Right cardiac atrium (tissue), 5 donors: Measurements from ENCODE around the gene TIAM1. TPM values are rescaled to one million over a fixed set of nuclear protein-coding genes. Genes with fewer than 3 reads are reported as not detected.
A peak's percentile ranks its signal among the peaks of the same experiment; 100 is the strongest.

ENCODE experiments used
- ATAC-seq, 2 donors: fragments of 200-7000 bp; cut with Tn5 transposase; one replicate each; pipeline versions ENCODE4 v1.8.0 to v1.9.1; 2020; ENCODE audit warnings: moderate library complexity in 2 of 2, mild to moderate bottlenecking in 1 of 2
- DNase-seq, 3 donors: peaks; one replicate each; pipeline ENCODE4 v3.0.0-alpha.2; 2020
- H3K27ac ChIP-seq: one replicate; pipeline ENCODE4 v1.5.1; 2013; ENCODE audit warnings: mild to moderate bottlenecking, low read length, control low read depth, moderate library complexity
- H3K27me3 ChIP-seq: one replicate; pipeline ENCODE4 v1.6.1; 2013; ENCODE audit not compliant: control insufficient read depth, insufficient read depth
- H3K4me1 ChIP-seq: one replicate; pipeline ENCODE4 v1.6.1; 2013; ENCODE audit warnings: low read length; ENCODE audit not compliant: control insufficient read depth, insufficient read depth
- H3K4me3 ChIP-seq: one replicate; pipeline ENCODE4 v1.5.1; 2013; ENCODE audit warnings: low read length, control low read depth
- H3K9me3 ChIP-seq: one replicate; pipeline ENCODE4 v1.6.1; 2013; ENCODE audit warnings: low read length; ENCODE audit not compliant: control insufficient read depth
- WGBS: extraction: QIAGEN DNeasy Blood & Tissue Kit; methylation state at CpG from one replicate; pipeline ENCODE4 v1.1.7; 2013; 5-methylcytosine and 5-hydroxymethylcytosine counted together
- intact Hi-C, 4 donors: fragments of 100-400 bp; cut with DNase I; formaldehyde crosslinking; loops; one replicate each; pipeline versions ENCODE4 v1.11.0 to v1.14.0; 2022 to 2023
- polyA plus RNA-seq: library from polyadenylated mRNA; stranded (reverse); fragments of 200-250 nt; gene quantifications from one replicate; pipeline ENCODE4 v1.2.3, GENCODE V29; 2013
- total RNA-seq, 4 donors: library from RNA; stranded (reverse); fragmentation: NEBNext Ultra II Directional; extraction: Animal tissue kit (Norgen Biotek cat#: 25700); gene quantifications; one replicate each; pipeline ENCODE4 v1.2.1, GENCODE V29; 2021
- donor health status: healthy with polysubstance abuse.
- donor health status: DM: no; HTN: yes; CAD: no.
- donor health status: DM: no; HTN: no; CAD: no.
- donor health status: DM: no; HTN: yes; CAD: no; lungs with severe emphysema.
- donor health status: DM: yes; HTN: yes; CAD: no.

Gene TIAM1
- total and polyA plus RNA-seq, 5 donors, result 3.9 to 13.9 (median 8.6) TPM

GRCh38 chr21:31370893-31371544, 27.0 kb upstream of the TIAM1 start:
- DNase-seq (peak; percentile 57 to 87 (median 76)), ATAC-seq (peak; percentile 89 to 94)
- no peaks in the 10 kb centered on the region for H3K9me3 ChIP-seq
- 41% methylated on average over 5 of the region's 5 CpGs for WGBS
- intact Hi-C loops, result no loop called here
- H3K27me3 ChIP-seq, result no peaks in the 10 kb centered on the region
- no peak overlapping the region for H3K4me3 ChIP-seq
- H3K27ac ChIP-seq, result peak overlapping the region; percentile 85
- peaks cover 1% of the 10 kb centered on the region for H3K4me1 ChIP-seq

- ATAC-seq (no peak), DNase-seq (no peak)
- Histone ChIP-seq H3K27ac (peak overlapping the region; percentile 85), H3K9me3 (no peaks in the 10 kb centered on the region), H3K27me3 (no peaks in the 10 kb centered on the region), H3K4me1 (peaks cover 1% of the 10 kb centered on the region), H3K4me3 (no peak overlapping the region)
- intact Hi-C loops, result no loop called here
- 65% methylated on average over 4 of the region's 4 CpGs for WGBS
These were observed 26.3 kb upstream of the TIAM1 start for GRCh38 chr21:31370281-31370892.

GRCh38 chr21:31368361-31368760, 24.3 kb upstream of the TIAM1 start:
- ATAC-seq (no peak), DNase-seq (no peak)
- 64% methylated on average over 7 of the region's 7 CpGs for WGBS
- H3K27me3 ChIP-seq, result no peaks in the 10 kb centered on the region
- H3K27ac ChIP-seq, result no peak overlapping the region
- intact Hi-C loops, result no loop called here
- H3K4me1 ChIP-seq, result no peaks in the 10 kb centered on the region
- no peak overlapping the region for H3K4me3 ChIP-seq
- H3K9me3 ChIP-seq, result no peaks in the 10 kb centered on the region

GRCh38 chr21:31367801-31368200, 23.7 kb upstream of the TIAM1 start:
- H3K4me3 ChIP-seq, result no peak overlapping the region
- H3K4me1 ChIP-seq, result no peaks in the 10 kb centered on the region
- H3K27me3 ChIP-seq, result no peaks in the 10 kb centered on the region
- ATAC-seq (no peak), DNase-seq (no peak)
- no peak overlapping the region for H3K27ac ChIP-seq
- 92% methylated on average over 2 of the region's 2 CpGs for WGBS
- no peaks in the 10 kb centered on the region for H3K9me3 ChIP-seq
- intact Hi-C loops, result no loop called here

- WGBS, result 63% methylated on average over 2 of the region's 2 CpGs
- H3K27ac ChIP-seq, result no peak overlapping the region
- no peak overlapping the region for H3K4me3 ChIP-seq
- H3K4me1 ChIP-seq, result no peaks in the 10 kb centered on the region
- no peak for ATAC-seq
- H3K9me3 ChIP-seq, result no peaks in the 10 kb centered on the region
- intact Hi-C loops, result no loop called here
- DNase-seq, result no peak
- no peaks in the 10 kb centered on the region for H3K27me3 ChIP-seq
These were observed 22.8 kb upstream of the TIAM1 start for GRCh38 chr21:31366825-31367224.

GRCh38 chr21:31364253-31364945, 20.3 kb upstream of the TIAM1 start:
- WGBS, result 88% methylated on average over 4 of the region's 4 CpGs
- intact Hi-C loops, result no loop called here

GRCh38 chr21:31363720-31364119, 19.7 kb upstream of the TIAM1 start:
- 48% methylated on average over 1 of the region's 1 CpG for WGBS
- Histone ChIP-seq H3K27ac (no peak overlapping the region), H3K9me3 (no peaks in the 10 kb centered on the region), H3K4me1 (no peaks in the 10 kb centered on the region), H3K4me3 (no peak overlapping the region), H3K27me3 (no peaks in the 10 kb centered on the region)
- DNase-seq (no peak), ATAC-seq (no peak)
- intact Hi-C loops, result no loop called here

More at GRCh38 chr21:31364253-31364945, 20.3 kb upstream of the TIAM1 start:
- no peak overlapping the region for H3K4me3 ChIP-seq
- ATAC-seq (no peak), DNase-seq (no peak)
- H3K27me3 ChIP-seq, result no peaks in the 10 kb centered on the region
- H3K9me3 ChIP-seq, result no peaks in the 10 kb centered on the region
- H3K27ac ChIP-seq, result no peak overlapping the region
- no peaks in the 10 kb centered on the region for H3K4me1 ChIP-seq

- H3K27me3 ChIP-seq, result no peaks in the 10 kb centered on the region
- no peak overlapping the region for H3K4me3 ChIP-seq
- no peaks in the 10 kb centered on the region for H3K9me3 ChIP-seq
- ATAC-seq (no peak), DNase-seq (no peak)
- no peaks in the 10 kb centered on the region for H3K4me1 ChIP-seq
- no peak overlapping the region for H3K27ac ChIP-seq
- intact Hi-C loops, result no loop called here
These were observed 16.7 kb upstream of the TIAM1 start for GRCh38 chr21:31360717-31361116.

- 94% methylated on average over 8 of the region's 8 CpGs for WGBS
- Histone ChIP-seq H3K9me3 (no peaks in the 10 kb centered on the region), H3K27ac (no peak overlapping the region), H3K4me1 (no peaks in the 10 kb centered on the region), H3K4me3 (no peak overlapping the region), H3K27me3 (no peaks in the 10 kb centered on the region)
- DNase-seq (no peak), ATAC-seq (no peak)
- intact Hi-C loops, result loop anchor here in 1 of 4 donors (10.0 kb wide), 1 partner anchor 153 kb away; no protein-coding TSS in a partner anchor
These were observed 14.1 kb upstream of the TIAM1 start for GRCh38 chr21:31358158-31358557.

GRCh38 chr21:31356440-31356839, 12.4 kb upstream of the TIAM1 start:
- no peaks in the 10 kb centered on the region for H3K4me1 ChIP-seq
- no peaks in the 10 kb centered on the region for H3K9me3 ChIP-seq
- intact Hi-C loops, result loop anchor here in 1 of 4 donors (10.0 kb wide), 1 partner anchor 152 kb away; no protein-coding TSS in a partner anchor
- WGBS, result 94% methylated on average over 4 of the region's 4 CpGs
- DNase-seq, result no peak
- H3K27ac ChIP-seq, result no peak overlapping the region
- no peak for ATAC-seq
- H3K4me3 ChIP-seq, result no peak overlapping the region
- H3K27me3 ChIP-seq, result no peaks in the 10 kb centered on the region
